ENCODE results near the gene KBTBD12. TPM values are rescaled to one million over a fixed set of nuclear protein-coding genes. Genes with fewer than 3 reads are reported as not detected.

The KBTBD12 gene
- total RNA-seq, 1 donor: under 0.01 TPM

DNA sequence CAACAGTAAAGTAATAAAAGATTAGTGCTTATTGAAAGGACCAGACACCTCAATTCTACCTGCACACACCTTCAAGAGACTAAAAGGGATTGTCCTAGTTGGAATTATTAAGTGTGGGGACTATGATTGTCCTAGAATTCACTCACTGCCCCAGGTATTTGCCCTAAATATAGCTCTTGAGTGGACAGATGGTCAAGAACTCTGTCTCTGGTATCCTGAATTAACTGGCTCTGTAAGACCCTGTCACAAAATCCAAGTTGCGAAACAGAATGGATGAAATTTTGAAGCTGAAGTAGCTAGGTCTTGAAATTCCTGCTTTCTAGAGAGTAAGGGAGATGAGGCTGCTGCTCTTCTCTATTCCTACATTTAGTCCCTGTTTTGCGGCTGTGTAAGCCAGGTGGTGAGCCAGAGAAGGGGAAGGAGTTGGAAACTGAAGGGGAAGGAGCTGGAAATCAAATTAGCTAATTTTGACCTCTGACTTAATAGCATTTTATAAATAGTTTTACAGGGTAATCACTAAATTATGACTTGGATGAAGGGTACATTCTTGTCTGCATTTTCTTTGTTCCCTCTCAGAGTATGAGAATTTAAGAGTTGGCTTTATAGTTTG lies 34.5 kb downstream of the KBTBD12 start:
- H3K4me3 ChIP-seq (ENCODE audit: low read depth, low read length): no peak overlapping the region
- TF ChIP-seq, protein P1, sequence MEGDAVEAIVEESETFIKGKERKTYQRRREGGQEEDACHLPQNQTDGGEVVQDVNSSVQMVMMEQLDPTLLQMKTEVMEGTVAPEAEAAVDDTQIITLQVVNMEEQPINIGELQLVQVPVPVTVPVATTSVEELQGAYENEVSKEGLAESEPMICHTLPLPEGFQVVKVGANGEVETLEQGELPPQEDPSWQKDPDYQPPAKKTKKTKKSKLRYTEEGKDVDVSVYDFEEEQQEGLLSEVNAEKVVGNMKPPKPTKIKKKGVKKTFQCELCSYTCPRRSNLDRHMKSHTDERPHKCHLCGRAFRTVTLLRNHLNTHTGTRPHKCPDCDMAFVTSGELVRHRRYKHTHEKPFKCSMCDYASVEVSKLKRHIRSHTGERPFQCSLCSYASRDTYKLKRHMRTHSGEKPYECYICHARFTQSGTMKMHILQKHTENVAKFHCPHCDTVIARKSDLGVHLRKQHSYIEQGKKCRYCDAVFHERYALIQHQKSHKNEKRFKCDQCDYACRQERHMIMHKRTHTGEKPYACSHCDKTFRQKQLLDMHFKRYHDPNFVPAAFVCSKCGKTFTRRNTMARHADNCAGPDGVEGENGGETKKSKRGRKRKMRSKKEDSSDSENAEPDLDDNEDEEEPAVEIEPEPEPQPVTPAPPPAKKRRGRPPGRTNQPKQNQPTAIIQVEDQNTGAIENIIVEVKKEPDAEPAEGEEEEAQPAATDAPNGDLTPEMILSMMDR (IDR thresholded peaks at IDR 0.05; ENCODE audit: insufficient read depth, low read length): no peak
- DNase-seq (ENCODE audit: low read depth): peak; percentile 20

DNA sequence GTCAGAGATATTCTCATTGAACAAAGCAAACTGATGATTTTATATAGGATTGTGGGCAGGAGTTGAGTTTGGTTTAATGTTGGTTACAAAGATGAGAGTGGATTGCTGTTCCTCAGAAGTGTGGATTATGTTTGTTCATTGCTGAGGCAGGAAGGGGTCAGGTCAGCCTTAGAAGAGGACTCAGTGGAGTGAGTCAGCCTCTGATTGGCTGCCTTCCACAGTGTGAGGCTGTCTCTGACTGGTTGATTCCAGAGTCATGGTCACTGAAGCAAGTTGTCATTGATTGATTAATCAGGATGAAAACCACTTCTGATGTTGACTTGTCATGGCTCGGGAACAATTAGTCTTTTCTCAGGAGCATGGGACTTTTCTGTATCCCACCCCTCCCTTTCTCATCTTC lies 36.2 kb downstream of the KBTBD12 start:
- TF ChIP-seq, protein P1 (IDR thresholded peaks at IDR 0.05; ENCODE audit: insufficient read depth, low read length): no peak
- H3K4me3 ChIP-seq (ENCODE audit: low read depth, low read length): no peak overlapping the region
- DNase-seq (ENCODE audit: low read depth): peak; percentile 52

DNA sequence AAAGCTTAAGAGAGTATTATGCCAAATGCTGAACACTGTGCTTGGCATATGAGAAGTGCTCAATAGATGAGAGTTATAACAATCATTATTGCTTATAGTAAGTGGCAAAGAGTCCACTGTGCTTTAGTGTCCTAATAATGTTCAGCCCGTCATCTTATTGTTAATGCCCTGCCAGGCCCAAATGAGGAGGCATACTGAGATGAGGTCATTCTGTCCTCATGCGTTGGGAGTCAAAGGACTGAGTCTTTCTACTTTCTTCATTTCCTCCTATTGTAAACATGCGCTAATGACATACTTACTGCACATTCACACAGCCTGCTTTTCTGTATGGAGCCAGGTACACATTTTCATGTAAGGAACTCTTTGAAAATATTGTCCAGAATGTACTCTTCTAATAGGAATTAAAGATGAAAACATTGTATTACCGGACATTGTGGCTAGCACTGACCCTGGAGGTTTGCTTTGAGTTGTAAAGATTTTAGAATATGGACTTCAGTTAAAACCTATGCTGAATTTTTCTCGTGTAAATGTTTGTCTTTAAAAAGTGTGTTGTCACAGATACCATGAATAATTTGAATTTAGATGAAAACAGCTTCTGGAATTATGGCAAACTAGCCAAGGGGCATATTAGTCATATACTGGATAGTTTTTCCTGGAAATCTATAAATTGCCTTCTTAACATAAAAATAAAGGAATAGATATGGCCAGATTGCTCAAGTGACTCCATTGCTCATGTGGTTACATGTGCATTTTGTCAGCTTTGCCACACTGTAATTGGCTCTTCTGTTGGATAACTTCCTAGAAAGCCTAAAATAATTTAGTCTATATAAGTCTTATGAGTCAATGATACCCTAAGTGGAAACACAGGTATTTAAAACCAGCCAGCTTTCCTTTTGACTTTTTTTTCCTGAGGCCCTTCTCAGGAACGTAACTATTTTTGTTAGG lies 38.3 kb downstream of the KBTBD12 start:
- no peak overlapping the region for H3K4me3 ChIP-seq (ENCODE audit: low read depth, low read length)
- peak; percentile 81 for DNase-seq (ENCODE audit: low read depth)
- TF ChIP-seq, protein P1 (IDR thresholded peaks at IDR 0.05; ENCODE audit: insufficient read depth, low read length): no peak

DNA sequence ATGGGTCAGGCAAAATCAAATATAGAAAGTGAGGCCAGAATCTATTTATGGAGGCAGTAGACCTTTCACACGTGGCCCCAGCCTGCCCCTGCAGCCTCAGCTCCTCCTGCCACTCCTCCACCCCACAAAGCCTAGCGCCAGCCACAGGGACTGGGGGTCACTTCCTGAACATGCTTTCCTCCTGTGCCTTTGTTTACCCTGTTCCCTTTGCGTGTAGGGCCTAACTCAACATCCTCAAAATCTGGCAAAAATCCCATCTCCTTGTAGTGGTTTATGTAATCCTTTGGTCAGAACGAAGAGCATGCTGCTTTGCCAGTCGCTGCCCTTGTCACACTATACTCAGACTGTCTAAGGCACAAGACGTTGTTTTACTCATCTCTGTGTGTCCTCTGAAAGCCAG lies 39.6 kb downstream of the KBTBD12 start:
- TF ChIP-seq, protein P1 (IDR thresholded peaks at IDR 0.05; ENCODE audit: insufficient read depth, low read length): no peak
- no peak overlapping the region for H3K4me3 ChIP-seq (ENCODE audit: low read depth, low read length)
- no peak for DNase-seq (ENCODE audit: low read depth)

GRCh38 chr3:127955728-127956127 lies 40.7 kb downstream of the KBTBD12 start:
- TF ChIP-seq, protein P1 (IDR thresholded peaks at IDR 0.05; ENCODE audit: insufficient read depth, low read length): no peak
- no peak overlapping the region for H3K4me3 ChIP-seq (ENCODE audit: low read depth, low read length)
- DNase-seq (ENCODE audit: low read depth): no peak

- no peak for DNase-seq (ENCODE audit: low read depth)
- H3K4me3 ChIP-seq (ENCODE audit: low read depth, low read length): no peak overlapping the region
- TF ChIP-seq, protein P1 (IDR thresholded peaks at IDR 0.05; ENCODE audit: insufficient read depth, low read length): no peak
These were observed 44.0 kb downstream of the KBTBD12 start for GRCh38 chr3:127959041-127959440.
